Parathyroid adenoma (tissue), 2 donors: Measurements from ENCODE around the gene RPS6KA3.

Experiments
- H2AFZ ChIP-seq: fragments of 300-600 bp; sonication (generic); one replicate; pipeline ENCODE4 v1.7.0; 2017; ENCODE audit warnings: antibody characterized with exemption, mild to moderate bottlenecking
- H3K27ac ChIP-seq: fragments of 300-600 bp; sonication (generic); one replicate; pipeline ENCODE4 v1.7.0; 2017
- H3K27me3 ChIP-seq: fragments of 300-600 bp; sonication (generic); one replicate; pipeline ENCODE4 v1.7.0; 2017; ENCODE audit warnings: low read length; ENCODE audit not compliant: control insufficient read depth, insufficient read depth
- H3K36me3 ChIP-seq: fragments of 300-600 bp; sonication (generic); one replicate; pipeline ENCODE4 v1.7.0; 2017; ENCODE audit warnings: low read length; ENCODE audit not compliant: control insufficient read depth, insufficient read depth
- H3K4me1 ChIP-seq: fragments of 300-600 bp; sonication (generic); one replicate; pipeline ENCODE4 v1.7.0; 2017; ENCODE audit warnings: control low read depth
- H3K4me2 ChIP-seq: fragments of 300-600 bp; sonication (generic); one replicate; pipeline ENCODE4 v1.7.0; 2017; ENCODE audit warnings: low read length
- H3K4me3 ChIP-seq: fragments of 300-600 bp; sonication (generic); one replicate; pipeline ENCODE4 v1.7.0; 2017; ENCODE audit warnings: low read depth, low read length
- H3K79me2 ChIP-seq: fragments of 300-600 bp; sonication (generic); one replicate; pipeline ENCODE4 v1.7.0; 2017; ENCODE audit warnings: control low read depth
- H3K9ac ChIP-seq: fragments of 300-600 bp; sonication (generic); one replicate; pipeline ENCODE4 v1.7.0; 2017; ENCODE audit warnings: mild to moderate bottlenecking
- H3K9me3 ChIP-seq: fragments of 300-600 bp; sonication (generic); one replicate; pipeline ENCODE4 v1.7.0; 2017; ENCODE audit warnings: low read length; ENCODE audit not compliant: control insufficient read depth
- CTCF ChIP-seq: fragments of 300-600 bp; sonication (generic); IDR thresholded peaks from one replicate; pipeline ENCODE4 v1.7.0; 2017; ENCODE audit warnings: antibody characterized with exemption, mild to moderate bottlenecking
- donor health status: primary hyperparathyroidism.

Gene RPS6KA3

DNA sequence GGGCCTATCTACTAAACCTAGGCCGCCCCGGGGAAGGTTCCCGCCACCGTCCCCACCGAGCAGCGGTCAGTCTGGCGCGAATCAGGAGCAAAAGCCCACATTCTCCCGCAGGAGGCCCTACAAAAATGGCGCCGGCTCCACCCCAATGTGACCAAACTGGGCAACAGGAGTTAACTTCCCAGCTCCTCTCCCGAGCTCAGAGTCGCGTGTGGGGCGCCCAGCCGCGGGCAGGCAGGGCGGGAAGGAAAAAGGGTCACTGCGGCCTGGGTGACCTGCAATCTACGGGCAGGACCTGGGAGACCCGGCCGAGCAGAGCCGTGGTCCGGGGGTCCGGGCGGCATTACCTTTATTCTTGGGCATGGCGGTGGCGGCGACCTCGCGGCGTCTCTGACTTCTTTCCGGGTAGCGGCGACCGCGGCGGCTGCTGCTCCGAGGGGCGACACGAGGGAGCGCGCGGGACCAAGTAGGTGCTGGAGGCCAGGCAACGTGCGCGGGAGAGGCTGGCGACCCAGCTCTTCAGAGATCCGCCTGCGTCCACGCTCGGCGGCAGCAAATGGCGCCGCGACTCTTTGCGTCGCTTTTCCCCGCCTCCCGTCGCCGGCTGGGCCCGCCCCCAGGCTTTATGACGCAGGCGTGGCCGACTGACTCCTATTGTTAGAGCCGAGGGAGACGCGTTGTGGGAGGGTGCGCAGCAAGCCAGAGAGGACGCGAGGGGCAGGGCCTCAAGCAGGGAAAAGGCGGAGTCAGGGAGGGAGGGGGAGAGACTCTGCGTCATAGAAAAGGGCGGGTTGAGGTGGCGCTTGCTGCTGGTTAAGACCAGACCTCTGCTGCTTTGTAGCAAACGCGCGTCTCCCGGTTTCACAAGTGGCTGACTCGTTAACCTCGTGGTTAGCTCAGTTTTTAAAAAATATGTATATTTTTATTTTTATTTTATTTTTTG lies 125.2 kb downstream of the RPS6KA3 start, which contains the start of gene EIF1AX:
Gene EIF1AX (minus strand): TSS at position 558 of the 940 bp plus-strand sequence. CDS start 198 bp downstream, at position 360.
- Histone ChIP-seq H3K9me3 (no peaks in the 10 kb centered on the region), H2AFZ (peak within 1 kb of the TSS; percentile 85), H3K27me3 (no peaks in the 10 kb centered on the region), H3K79me2 (peaks cover 2% of the 10 kb centered on the region), H3K27ac (peak within 1 kb of the TSS; percentile 81), H3K36me3 (no peaks in the 10 kb centered on the region), H3K4me3 (peak within 1 kb of the TSS; percentile 80), H3K9ac (peak within 1 kb of the TSS; percentile 61), H3K4me1 (peaks cover 2% of the 10 kb centered on the region), H3K4me2 (peak within 1 kb of the TSS; percentile 82)
- no peak for TF ChIP-seq CTCF

GRCh38 chrX:20140420-20140819 lies 126.3 kb downstream of the RPS6KA3 start:
- no peak overlapping the region for H3K9ac ChIP-seq
- no peak overlapping the region for H3K27ac ChIP-seq

DNA sequence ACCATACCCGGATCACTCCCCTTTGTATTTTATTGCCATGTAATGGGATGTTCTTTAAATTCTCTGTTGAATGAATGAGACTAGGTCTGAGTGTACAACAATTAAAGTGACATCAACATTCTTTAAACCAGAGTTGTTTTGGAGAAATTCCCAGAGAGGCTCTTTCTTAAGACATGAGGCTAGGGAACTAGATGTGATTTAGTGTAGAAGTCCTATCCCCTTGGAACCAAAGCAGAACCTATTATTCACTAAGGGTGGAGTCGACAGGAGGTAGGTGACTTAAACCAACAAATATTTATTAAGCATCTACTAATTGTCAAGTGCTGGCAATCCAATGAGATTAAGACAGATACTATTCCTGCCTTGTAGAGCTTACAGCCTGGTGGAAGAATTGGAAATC lies 126.7 kb downstream of the RPS6KA3 start:
- Histone ChIP-seq H3K9me3 (no peaks in the 10 kb centered on the region), H3K4me2 (peak overlapping the region; percentile 17), H3K79me2 (peaks cover 2% of the 10 kb centered on the region), H3K36me3 (no peaks in the 10 kb centered on the region), H2AFZ (no peak overlapping the region), H3K27me3 (no peaks in the 10 kb centered on the region), H3K9ac (no peak overlapping the region), H3K4me1 (peaks cover 2% of the 10 kb centered on the region), H3K4me3 (peak overlapping the region; percentile 80), H3K27ac (no peak overlapping the region)
- TF ChIP-seq CTCF: no peak

More at GRCh38 chrX:20140420-20140819, 126.3 kb downstream of the RPS6KA3 start:
- H3K36me3 ChIP-seq: no peaks in the 10 kb centered on the region
- peak overlapping the region; percentile 80 for H3K4me3 ChIP-seq
- no peak overlapping the region for H2AFZ ChIP-seq
- no peaks in the 10 kb centered on the region for H3K27me3 ChIP-seq
- peak overlapping the region; percentile 82 for H3K4me2 ChIP-seq
- TF ChIP-seq CTCF: no peak
- H3K4me1 ChIP-seq: peaks cover 2% of the 10 kb centered on the region
- H3K9me3 ChIP-seq: no peaks in the 10 kb centered on the region
- peaks cover 2% of the 10 kb centered on the region for H3K79me2 ChIP-seq

DNA sequence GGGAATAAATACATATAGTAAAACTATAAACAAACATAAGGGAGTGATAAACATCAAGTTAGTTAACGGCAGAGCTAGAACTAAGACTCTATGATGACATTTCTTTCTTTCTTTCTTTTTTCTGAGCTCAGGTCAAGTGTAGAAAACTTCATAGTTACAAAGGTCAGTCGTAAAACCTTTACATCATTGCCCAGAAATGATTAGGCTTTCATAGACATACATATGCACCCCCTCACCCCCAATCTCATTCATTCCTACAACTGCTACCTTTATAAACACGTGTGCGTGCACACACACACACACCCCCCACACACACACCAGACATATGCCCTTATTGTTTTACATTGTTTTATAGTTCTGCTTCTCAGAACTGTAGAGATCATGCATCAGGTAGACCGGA lies 130.8 kb downstream of the RPS6KA3 start:
- TF ChIP-seq CTCF: no peak
- no peak overlapping the region for H3K4me3 ChIP-seq
- no peaks in the 10 kb centered on the region for H3K27me3 ChIP-seq
- H3K9ac ChIP-seq: no peak overlapping the region
- H2AFZ ChIP-seq: no peak overlapping the region
- peaks cover 2% of the 10 kb centered on the region for H3K4me1 ChIP-seq
- no peak overlapping the region for H3K4me2 ChIP-seq
- peaks cover 2% of the 10 kb centered on the region for H3K79me2 ChIP-seq
- H3K9me3 ChIP-seq: no peaks in the 10 kb centered on the region
- no peaks in the 10 kb centered on the region for H3K36me3 ChIP-seq
- H3K27ac ChIP-seq: no peak overlapping the region
